C4-2B (cell line): Measurements from ENCODE around the gene HIPK4.

ENCODE experiments used
- H3K27ac ChIP-seq: fragments of 450-650 bp; 2 replicates; pipeline ENCODE4 v1.5.1; 2017
- CTCF ChIP-seq: fragments of 450-650 bp; conservative IDR thresholded peaks from 2 replicates; pipeline ENCODE4 v1.5.1; 2017; ENCODE audit warnings: mild to moderate bottlenecking
- ZFX ChIP-seq: fragments of 450-650 bp; IDR thresholded peaks from 2 replicates; pipeline ENCODE4 v1.6.1; 2017

Gene HIPK4

GRCh38 chr19:40366697-40367561 lies 23.1 kb downstream of the HIPK4 start:
- H3K27ac ChIP-seq = no peak overlapping the region
- TF ChIP-seq CTCF (no peak), ZFX (no peak)

- TF ChIP-seq ZFX (no peak), CTCF (no peak)
- H3K27ac ChIP-seq = no peak overlapping the region
These were observed 24.2 kb downstream of the HIPK4 start for GRCh38 chr19:40365613-40366401.

GRCh38 chr19:40365010-40365409 lies 25.0 kb downstream of the HIPK4 start:
- TF ChIP-seq CTCF = no peak
- TF ChIP-seq ZFX = no peak
- no peak overlapping the region for H3K27ac ChIP-seq

GRCh38 chr19:40363069-40363468 lies 26.9 kb downstream of the HIPK4 start:
- TF ChIP-seq ZFX = no peak
- TF ChIP-seq CTCF = no peak
- H3K27ac ChIP-seq = no peak overlapping the region

- TF ChIP-seq CTCF (no peak), ZFX (no peak)
- H3K27ac ChIP-seq = no peak overlapping the region
These were observed 27.8 kb downstream of the HIPK4 start for GRCh38 chr19:40362160-40362559.

GRCh38 chr19:40360708-40361241 lies 29.2 kb downstream of the HIPK4 start:
- TF ChIP-seq ZFX (no peak), CTCF (no peak)
- H3K27ac ChIP-seq = peak overlapping the region; percentile 11
